CD4-positive, alpha-beta T cell treated with Interleukin-10 for 1 hour (primary cell): Measurements from ENCODE around the gene CFAP74.

ENCODE experiments used
- DNase-seq: peaks from one replicate; pipeline ENCODE4 v3.0.0-alpha.2; 2020

CFAP74 gene

GRCh38 chr1:1925437-1926345, 77.9 kb downstream of the CFAP74 start:
- DNase-seq, result no peak

GRCh38 chr1:1924849-1925248, 78.7 kb downstream of the CFAP74 start:
- no peak for DNase-seq

DNA sequence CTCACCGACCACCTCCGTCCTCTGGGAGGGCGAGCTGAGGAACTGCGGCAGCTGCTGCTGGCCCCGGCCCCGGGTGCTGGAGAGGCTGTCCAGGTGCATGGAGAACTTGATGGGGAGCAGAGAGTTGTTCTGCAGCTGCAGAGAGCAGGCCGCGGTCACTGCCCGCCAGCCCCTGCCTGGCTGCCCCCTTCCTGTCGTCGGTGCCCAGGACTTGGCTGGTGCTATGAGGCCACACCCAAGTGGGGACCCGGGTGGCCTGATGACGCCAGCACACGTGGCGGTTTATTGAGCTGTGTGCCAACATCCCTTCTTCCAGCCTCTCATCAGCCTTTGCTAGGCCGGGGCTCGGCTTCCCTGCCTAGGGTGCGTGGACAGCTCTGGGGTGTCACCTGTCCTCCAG, 79.2 kb downstream of the CFAP74 start:
- no peak for DNase-seq

DNA sequence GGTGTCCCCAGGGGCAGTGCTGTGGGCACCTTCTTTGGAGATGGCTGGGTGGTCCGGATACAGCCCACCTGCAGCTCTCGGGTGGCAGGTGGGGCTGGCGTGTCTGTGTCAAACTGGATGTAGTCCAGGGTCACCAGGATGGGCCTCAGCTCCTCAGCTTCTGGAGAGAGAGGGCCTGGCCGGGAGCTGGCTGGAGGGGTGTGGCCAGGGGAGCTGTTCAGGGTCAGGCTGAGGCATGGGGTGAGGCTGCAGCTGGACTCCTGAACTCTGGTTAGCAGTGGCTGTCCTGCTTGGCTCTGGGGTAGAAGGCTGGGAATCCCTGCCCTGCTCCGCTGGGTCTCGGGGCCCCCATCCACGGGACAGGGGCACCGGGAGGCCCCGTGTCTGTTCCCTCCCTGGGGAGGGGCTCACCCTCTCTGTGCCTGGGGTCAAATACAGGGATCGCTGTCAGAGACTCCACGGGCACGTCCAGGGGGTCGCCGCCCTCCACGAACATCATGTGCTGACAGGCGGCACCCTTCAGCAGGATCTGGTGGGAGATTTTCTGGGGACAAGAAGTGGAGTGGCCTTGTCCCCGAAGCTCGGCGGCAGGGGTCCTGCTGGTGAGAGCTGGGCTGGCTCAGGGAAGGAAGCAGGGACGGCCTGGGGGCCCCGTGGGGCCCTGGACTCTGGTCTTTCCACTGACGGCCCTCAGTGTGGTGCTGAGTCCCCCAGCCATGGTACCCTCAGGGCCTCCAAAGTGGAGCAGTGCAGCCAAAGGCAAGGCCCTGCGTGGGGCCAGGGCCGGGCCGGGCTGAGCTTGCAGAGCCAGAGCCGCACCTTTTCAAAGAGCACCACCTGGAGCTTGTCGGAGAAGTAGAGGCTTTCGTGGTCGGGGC, 80.4 kb downstream of the CFAP74 start:
- no peak for DNase-seq

GRCh38 chr1:1922702-1922955, 81.0 kb downstream of the CFAP74 start:
- no peak for DNase-seq

GRCh38 chr1:1921901-1922701, 81.5 kb downstream of the CFAP74 start:
- DNase-seq, result no peak

DNA sequence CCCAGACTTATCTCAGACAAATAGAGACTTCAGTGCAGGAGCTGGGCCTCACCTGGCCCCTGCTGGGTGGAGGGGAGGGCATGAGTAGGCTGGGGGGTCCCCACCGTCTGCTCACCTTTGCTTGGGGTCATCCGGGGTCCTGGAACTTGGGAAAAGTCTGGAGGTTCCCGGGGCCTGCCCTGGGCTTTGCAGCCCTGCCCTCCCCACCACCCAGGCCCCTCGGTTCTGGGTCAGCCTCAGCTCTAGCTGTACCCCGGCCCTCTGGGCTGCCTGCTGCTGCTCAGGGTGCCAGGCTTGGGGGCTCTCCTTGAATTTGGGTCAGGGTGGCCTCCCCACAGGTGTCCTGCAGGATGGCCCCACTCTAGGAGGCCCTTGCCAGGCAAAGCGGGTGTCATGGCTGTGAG, 82.1 kb downstream of the CFAP74 start:
- no peak for DNase-seq

DNA sequence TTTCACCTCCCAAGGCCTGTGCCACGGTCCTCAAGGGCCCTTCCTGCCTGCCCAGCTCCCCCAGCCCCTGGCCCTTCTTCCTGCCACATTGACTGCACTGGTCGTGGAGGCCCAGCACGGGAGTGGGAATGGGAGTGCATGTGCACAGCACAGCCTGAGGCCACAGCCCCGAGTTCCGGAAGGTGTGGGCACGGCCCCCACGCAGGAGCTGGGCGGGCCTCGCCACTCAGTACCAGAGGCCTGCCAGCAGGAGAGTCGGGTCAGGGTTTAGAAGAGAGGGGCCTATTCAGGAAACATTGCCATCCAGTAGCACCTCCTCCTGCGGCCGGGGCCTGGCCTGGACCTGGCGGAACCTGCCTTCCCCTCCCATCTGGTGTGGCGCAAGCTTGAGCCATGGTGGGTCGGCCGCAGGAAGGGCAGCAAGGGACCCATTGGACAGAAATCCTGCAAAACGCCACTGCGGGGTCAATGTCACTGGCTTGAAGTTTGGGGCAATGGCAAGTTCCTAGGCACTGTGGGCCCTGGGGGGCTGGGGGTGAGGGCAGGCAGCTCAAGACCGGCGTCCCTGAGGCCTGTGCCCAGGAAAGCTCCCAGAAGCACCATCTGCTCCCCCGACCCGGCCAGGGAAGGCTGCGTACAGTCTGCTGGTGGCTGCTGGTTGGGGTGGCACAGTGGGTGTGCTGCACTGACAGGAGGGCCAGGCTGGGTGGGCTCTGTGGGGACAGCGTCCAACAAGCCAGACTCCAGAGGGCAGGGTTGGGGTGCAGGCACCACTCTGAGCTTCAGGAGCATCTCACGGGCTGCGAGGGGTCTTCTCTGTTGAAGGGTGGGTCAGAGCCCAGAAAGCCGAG, 82.8 kb downstream of the CFAP74 start:
- no peak for DNase-seq

GRCh38 chr1:1920057-1920607, 83.5 kb downstream of the CFAP74 start:
- DNase-seq, result no peak

DNA sequence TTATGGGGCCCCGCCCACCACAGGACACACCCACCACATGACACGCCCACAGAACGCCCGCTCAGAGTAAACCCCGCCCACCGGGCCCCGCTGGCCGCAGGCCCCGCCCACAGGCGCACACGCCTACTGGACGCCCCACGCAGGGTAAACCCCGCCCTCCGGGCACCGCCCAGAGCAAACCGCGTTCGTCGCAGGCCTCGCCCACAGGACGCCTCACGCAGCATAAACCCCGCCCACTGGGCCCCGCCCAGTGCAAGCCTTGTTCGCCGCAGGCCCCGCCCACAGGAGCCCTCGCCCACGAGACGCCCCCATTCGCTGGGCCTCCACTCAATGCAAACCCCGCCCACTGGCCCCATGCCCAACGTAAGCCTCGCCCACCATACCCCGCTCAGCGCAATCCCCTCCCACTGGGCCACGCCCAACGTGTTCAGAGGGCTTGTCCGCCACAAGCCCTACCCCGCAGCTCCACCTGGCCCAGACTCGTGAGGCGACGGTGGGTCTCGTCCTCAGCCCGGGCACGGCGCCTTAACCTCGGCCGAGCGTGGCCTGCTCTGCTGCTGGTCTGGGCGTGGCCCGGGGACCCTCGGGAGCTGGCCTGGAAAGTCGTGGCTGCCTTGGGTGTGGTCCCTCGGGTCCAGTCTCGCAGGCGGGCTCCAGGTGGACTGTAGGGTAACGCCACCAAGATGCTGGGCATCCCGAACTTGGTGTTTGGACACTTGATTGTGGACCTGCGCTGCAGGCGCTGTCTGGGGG, 84.1 kb downstream of the CFAP74 start:
- peak; percentile 100 for DNase-seq

DNA sequence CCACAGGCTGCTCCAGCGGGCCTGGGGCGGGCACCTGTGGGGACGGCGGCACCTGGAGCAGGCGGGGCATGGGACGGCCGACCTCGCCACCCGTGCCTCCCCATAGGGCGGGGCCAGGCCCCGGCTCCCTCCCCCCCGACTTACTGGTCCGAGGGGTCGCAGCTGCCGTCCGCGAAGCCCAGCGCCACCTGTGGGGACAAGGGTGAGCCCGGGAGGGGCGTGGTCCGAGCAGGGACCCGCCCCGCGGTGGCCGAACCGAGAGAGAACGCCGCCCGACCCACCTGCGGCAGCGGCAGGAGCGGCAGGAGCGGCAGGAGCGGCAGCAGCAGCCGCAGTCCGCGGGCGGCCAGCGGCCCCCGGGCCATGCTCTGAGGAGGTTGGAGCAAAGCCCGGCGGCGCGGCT, 84.7 kb downstream of the CFAP74 start, which contains the start of gene TMEM52:
Gene TMEM52, minus strand, starts transcription at position 379 of the 403 bp plus-strand sequence. Its CDS starts 14 bp downstream, at position 365.
- DNase-seq, result no peak

- DNase-seq, result no peak
These were observed 85.3 kb downstream of the CFAP74 start for GRCh38 chr1:1917995-1918900.

DNA sequence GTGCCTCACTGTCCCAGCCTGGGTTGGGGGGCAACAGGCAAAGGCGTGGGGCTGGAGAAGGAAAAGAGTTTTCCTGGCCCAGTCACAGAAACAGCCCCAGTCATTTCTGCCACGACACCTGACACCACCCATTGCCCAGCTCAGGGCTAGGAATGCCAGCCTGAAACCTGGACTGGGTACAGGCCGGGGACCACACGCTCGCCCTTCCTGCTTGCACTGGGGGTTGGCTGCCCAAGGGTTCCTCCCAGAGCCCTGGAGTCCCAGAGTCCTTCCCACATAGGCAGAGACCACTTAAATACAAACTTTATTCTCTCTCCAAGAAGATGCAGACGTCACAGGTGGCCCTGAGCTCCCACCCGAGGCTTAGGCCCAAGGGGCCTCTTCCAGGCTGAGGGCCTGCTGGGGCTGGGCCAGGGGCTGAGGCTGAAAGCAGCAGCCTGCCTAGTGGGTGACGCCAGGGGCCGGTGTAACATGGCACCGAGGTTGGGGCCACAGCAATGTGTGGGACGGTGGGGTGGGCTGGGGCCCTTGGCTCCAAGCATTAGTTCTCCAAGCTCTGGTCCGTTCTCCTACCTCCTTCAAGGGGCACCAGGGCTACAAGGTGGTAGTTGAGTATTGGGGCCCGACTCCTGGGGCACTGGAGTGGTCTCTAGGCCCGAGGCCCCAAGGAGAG, 86.1 kb downstream of the CFAP74 start:
- DNase-seq, result no peak

DNA sequence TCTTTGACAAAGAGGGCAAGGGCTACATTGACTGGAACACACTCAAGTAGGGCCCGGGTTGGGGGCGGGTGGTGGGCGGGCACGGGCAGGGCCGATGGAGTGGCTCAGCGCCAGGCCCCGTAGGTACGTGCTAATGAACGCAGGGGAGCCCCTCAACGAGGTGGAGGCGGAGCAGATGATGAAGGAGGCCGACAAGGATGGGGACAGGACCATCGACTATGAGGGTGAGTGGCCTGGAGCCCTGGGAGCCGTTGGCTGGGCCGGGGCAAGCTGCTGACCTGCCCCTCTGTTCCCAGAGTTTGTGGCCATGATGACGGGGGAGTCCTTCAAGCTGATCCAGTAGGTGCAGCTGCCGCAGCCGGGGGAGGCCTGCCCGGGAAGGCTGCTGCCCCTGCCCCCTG, 86.7 kb downstream of the CFAP74 start:
- no peak for DNase-seq

GRCh38 chr1:1915911-1916840, 87.4 kb downstream of the CFAP74 start:
- DNase-seq, result no peak

DNA sequence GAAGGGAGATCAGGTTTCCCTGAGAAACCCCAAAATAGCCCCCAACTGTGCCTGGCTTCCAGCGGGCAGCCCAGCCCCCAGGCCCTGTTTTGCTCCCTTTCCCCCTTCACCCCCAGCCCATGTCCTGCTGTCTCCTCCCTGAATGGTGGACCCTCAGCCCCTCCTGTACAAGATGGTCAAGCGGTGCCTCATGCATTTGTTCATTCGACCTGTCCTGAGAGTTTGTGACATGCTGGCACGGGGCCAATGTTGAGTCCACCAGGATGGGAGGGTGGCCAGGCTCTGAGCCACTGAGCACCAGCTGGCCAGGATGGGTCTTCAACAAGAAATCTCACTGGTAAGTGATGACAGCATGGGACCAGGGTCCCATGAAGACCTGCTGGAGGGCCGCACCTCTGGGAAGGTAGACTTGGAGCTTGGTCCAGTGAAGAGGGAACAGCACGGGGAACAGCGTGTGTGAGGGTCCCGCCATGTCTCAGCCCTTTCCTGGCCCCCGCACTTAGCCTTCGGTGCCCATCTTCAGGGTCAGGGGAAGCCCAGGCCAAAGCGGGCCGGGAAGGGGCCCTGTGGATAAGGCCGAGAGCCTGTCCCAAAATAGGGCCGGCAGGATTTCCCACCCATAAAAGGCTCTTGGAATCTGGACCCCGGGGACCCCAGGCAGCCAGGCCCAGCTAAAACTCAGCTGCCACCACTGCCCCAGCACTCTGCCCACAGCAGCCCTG, 88.5 kb downstream of the CFAP74 start, which contains the start of gene CALML6:
Gene CALML6, plus strand, starts transcription at position 290 of the 722 bp plus-strand sequence. Its CDS starts 21 bp downstream, at position 311.
- no peak for DNase-seq
